B cell (primary cell): ENCODE data around the gene SPTBN2. TPM values are rescaled to one million over a fixed set of nuclear protein-coding genes. Genes with fewer than 3 reads are reported as not detected.

Experiments used
- ATAC-seq: fragments of 200-7000 bp; cut with Tn5 transposase; one replicate; pipeline ENCODE4 v1.10.0; 2021; ENCODE audit warnings: low read depth, mild to moderate bottlenecking, moderate number of reproducible peaks, moderate library complexity
- CTCF ChIA-PET: fragments of 350-600 bp; sonication (Branson Sonifier 250); formaldehyde crosslinking; loops from one replicate; lab custom pipeline; 2021; ENCODE audit warnings: antibody characterized with exemption, inconsistent platforms; lab: Charles Lee
- POLR2A ChIA-PET: fragments of 350-600 bp; sonication (Branson Sonifier 250); formaldehyde crosslinking; loops from one replicate; lab custom pipeline; 2021; ENCODE audit warnings: antibody characterized with exemption; lab: Charles Lee
- DNase-seq: peaks from one replicate; pipeline ENCODE4 v3.0.0; 2013
- H2AFZ ChIP-seq: 2 replicates; pipeline ENCODE4 v1.6.1; 2012; ENCODE audit warnings: mild to moderate bottlenecking, low read depth, low read length; ENCODE audit not compliant: insufficient read depth, poor library complexity, severe bottlenecking
- H3K27ac ChIP-seq, 2 donors: 1 replicate in 1 of 2; 2 replicates in 1 of 2; pipeline ENCODE4 v1.5.1; 2012 to 2013; ENCODE audit warnings: low read length in 2 of 2, mild to moderate bottlenecking in 2 of 2, moderate library complexity in 1 of 2
- H3K27me3 ChIP-seq, 4 experiments: fragments of 200-600 bp in 1 of 4; sonication (generic) in 1 of 4; replicated peaks in 1 of 4; 1 replicate in 2 of 4; 2 replicates in 2 of 4; pipeline versions ENCODE4 v1.6.1 to v1.7.0; 2013 to 2016; ENCODE audit warnings: low read length in 3 of 4, mild to moderate bottlenecking in 2 of 4, mixed read lengths in 1 of 4, moderate library complexity in 1 of 4; ENCODE audit not compliant: insufficient read depth in 4 of 4, control insufficient read depth in 3 of 4; ENCODE audit errors: control extremely low read depth in 1 of 4
- H3K36me3 ChIP-seq, 2 experiments: replicated peaks in 1 of 2; 1 replicate in 1 of 2; 2 replicates in 1 of 2; pipeline versions ENCODE4 v1.6.1 to v1.7.1; 2013; ENCODE audit warnings: low read length in 1 of 2; ENCODE audit not compliant: insufficient read depth in 2 of 2, control insufficient read depth in 1 of 2; ENCODE audit errors: control extremely low read depth in 1 of 2, extremely low read depth in 1 of 2
- H3K4me1 ChIP-seq, 2 donors: fragments of 200-600 bp in 1 of 2; sonication (generic) in 1 of 2; 1 replicate in 1 of 2; 2 replicates in 1 of 2; pipeline versions ENCODE4 v1.5.1 to v1.6.1; 2013 to 2017; ENCODE audit warnings: low read length in 2 of 2; ENCODE audit not compliant: control insufficient read depth in 2 of 2, insufficient read depth in 2 of 2
- H3K4me2 ChIP-seq: replicated peaks from 2 replicates; pipeline ENCODE3; 2012; ENCODE audit warnings: mild to moderate bottlenecking, low read depth, low read length; ENCODE audit not compliant: poor library complexity, severe bottlenecking
- H3K4me3 ChIP-seq, 5 experiments: fragments of 200-600 bp in 1 of 5; sonication (generic) in 1 of 5; 1 replicate in 3 of 5; 2 replicates in 2 of 5; pipeline versions ENCODE4 v1.5.1 to v1.7.0; 2011 to 2016; ENCODE audit warnings: low read length in 4 of 5, mild to moderate bottlenecking in 4 of 5, low read depth in 2 of 5, control low read depth in 1 of 5, moderate library complexity in 1 of 5; ENCODE audit not compliant: insufficient read depth in 1 of 5; ENCODE audit errors: control extremely low read depth in 1 of 5, extremely low read depth in 1 of 5
- H3K79me2 ChIP-seq: fragments of 200-600 bp; sonication (generic); one replicate; pipeline ENCODE4 v1.6.0; 2016; ENCODE audit warnings: low read length; ENCODE audit not compliant: control insufficient read depth, insufficient read depth
- H3K9ac ChIP-seq: fragments of 200-600 bp; sonication (generic); 2 replicates; pipeline ENCODE4 v1.6.1; 2017; ENCODE audit warnings: mild to moderate bottlenecking, low read length, moderate library complexity
- H3K9me3 ChIP-seq, 3 donors: one replicate each; pipeline versions ENCODE4 v1.6.1 to v1.7.1; 2013; ENCODE audit warnings: low read length in 2 of 3; ENCODE audit not compliant: control insufficient read depth in 2 of 3, insufficient read depth in 1 of 3; ENCODE audit errors: control extremely low read depth in 1 of 3
- H4K20me1 ChIP-seq: 2 replicates; pipeline ENCODE4 v1.6.0; 2012; ENCODE audit warnings: mild to moderate bottlenecking, low read length; ENCODE audit not compliant: insufficient read depth, control insufficient read depth, poor library complexity, severe bottlenecking
- H3K27ac Mint-ChIP-seq: one replicate; pipeline ENCODE4 v1.8.0; 2021; ENCODE audit warnings: mixed read lengths
- H3K27me3 Mint-ChIP-seq: one replicate; pipeline ENCODE4 v1.8.0; 2021; ENCODE audit warnings: mixed read lengths
- H3K4me1 Mint-ChIP-seq: one replicate; pipeline ENCODE4 v1.8.0; 2021; ENCODE audit warnings: mixed read lengths
- H3K4me3 Mint-ChIP-seq: one replicate; pipeline ENCODE4 v1.8.0; 2021; ENCODE audit warnings: mixed read lengths
- H3K9me3 Mint-ChIP-seq: one replicate; pipeline ENCODE4 v1.8.0; 2022; ENCODE audit warnings: mixed read lengths; ENCODE audit not compliant: insufficient read depth
- EZH2 ChIP-seq: IDR thresholded peaks from 2 replicates; pipeline ENCODE4 v1.6.1; 2012; ENCODE audit warnings: borderline replicate concordance, low read depth, mild to moderate bottlenecking, moderate library complexity, low read length; ENCODE audit not compliant: insufficient read depth, poor library complexity, severe bottlenecking
- WGBS: methylation state at CpG from one replicate; pipeline ENCODE4 v1.1.5; 2013; ENCODE audit warnings: missing lambda C conversion rate; ENCODE audit not compliant: insufficient coverage; 5-methylcytosine and 5-hydroxymethylcytosine counted together
- intact Hi-C: fragments of 100-400 bp; cut with micrococcal nuclease; formaldehyde crosslinking; loops from one replicate; pipeline ENCODE4 v1.10.0; 2022
- polyA plus RNA-seq: library from polyadenylated mRNA; depleted of rRNA; stranded (reverse); fragments of >200 nt; gene quantifications from 2 replicates; pipeline ENCODE4 v1.2.3, GENCODE V29; 2012
- total RNA-seq, 2 donors: library from RNA; stranded (reverse); fragments of 120-200 nt in 1 of 2; gene quantifications; 1 replicate in 1 of 2; 2 replicates in 1 of 2; pipeline versions ENCODE4 v1.2.3 to v1.2.4, GENCODE V29; 2013 to 2022
- TF ChIP-seq, protein P1 (sequence below): fragments of 200-600 bp; IDR thresholded peaks from one replicate; pipeline ENCODE4 v1.8.0; 2022; ENCODE audit warnings: antibody characterized with exemption, mild to moderate bottlenecking

Gene SPTBN2
- total and polyA plus RNA-seq, 2 donors (not counting 1 experiment from before 2014, with no cell fraction given): 0.67 to 1.2 TPM

DNA sequence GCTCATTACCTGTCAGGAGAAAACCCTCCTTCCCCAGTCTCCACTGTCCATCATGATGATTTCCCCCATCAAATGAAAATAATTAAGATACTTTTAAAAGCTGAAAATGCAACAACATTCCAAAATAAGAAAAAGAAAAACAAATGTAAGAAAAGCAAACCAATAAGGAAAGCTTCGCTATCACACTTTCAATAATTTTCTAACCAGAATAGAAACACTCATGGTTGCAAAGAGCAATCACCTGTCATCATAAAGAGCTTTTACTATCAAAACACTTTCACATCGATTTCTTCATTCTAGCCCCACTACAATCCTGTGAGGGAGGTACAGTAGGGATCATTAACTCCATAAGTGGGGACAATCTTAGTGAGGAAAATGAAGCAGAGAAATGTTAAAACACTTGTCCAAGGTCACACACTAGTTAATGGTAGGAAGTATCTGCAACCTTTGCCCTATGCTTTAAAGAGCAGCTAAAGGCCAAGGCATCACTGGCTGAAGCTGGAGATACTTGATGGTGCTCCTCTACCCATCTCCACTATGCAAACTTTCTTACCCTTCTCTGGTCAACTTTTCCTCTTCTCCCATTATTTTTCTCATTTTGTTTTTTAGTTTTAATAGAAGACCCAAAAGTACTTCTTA is 53.9 kb downstream of the SPTBN2 start:
- H3K79me2 ChIP-seq: peaks cover 73% of the 10 kb centered on the region
- peaks cover 29% of the 10 kb centered on the region for H4K20me1 ChIP-seq
- H3K27me3 ChIP-seq: no peaks in the 10 kb centered on the region
- no peak for ATAC-seq
- no peak overlapping the region for H3K9ac ChIP-seq
- CTCF ChIA-PET: interaction anchor here (0.7 to 4.6 kb wide), 4 partner anchors 18 to 214 kb away, joined by 3 to 18 read pairs (median 4); no protein-coding TSS in a partner anchor
- peaks cover 3 to 4% of the 10 kb centered on the region in 2 experiments for H3K36me3 ChIP-seq
- no peak overlapping the region for H2AFZ ChIP-seq
- no peak for DNase-seq
- POLR2A ChIA-PET: no interaction called here
- Mint-ChIP-seq H3K4me1 (peaks cover 43% of the 10 kb centered on the region), H3K9me3 (no peaks in the 10 kb centered on the region), H3K27ac (peak overlapping the region; percentile 41), H3K27me3 (no peaks in the 10 kb centered on the region), H3K4me3 (peak overlapping the region; percentile 60)
- no CpG with 5 or more reads among the region's 2 CpGs for WGBS
- TF ChIP-seq EZH2: no peak
- TF ChIP-seq, protein P1, sequence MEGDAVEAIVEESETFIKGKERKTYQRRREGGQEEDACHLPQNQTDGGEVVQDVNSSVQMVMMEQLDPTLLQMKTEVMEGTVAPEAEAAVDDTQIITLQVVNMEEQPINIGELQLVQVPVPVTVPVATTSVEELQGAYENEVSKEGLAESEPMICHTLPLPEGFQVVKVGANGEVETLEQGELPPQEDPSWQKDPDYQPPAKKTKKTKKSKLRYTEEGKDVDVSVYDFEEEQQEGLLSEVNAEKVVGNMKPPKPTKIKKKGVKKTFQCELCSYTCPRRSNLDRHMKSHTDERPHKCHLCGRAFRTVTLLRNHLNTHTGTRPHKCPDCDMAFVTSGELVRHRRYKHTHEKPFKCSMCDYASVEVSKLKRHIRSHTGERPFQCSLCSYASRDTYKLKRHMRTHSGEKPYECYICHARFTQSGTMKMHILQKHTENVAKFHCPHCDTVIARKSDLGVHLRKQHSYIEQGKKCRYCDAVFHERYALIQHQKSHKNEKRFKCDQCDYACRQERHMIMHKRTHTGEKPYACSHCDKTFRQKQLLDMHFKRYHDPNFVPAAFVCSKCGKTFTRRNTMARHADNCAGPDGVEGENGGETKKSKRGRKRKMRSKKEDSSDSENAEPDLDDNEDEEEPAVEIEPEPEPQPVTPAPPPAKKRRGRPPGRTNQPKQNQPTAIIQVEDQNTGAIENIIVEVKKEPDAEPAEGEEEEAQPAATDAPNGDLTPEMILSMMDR: no peak
- no peaks in the 10 kb centered on the region for H3K9me3 ChIP-seq
- H3K4me3 ChIP-seq: peak overlapping the region in 1 of 5 experiments; percentile 2
- intact Hi-C loops: loop anchor here (5.0 kb wide), 1 partner anchor 208 kb away; the partner anchor contains the start of gene PELI3
- peak overlapping the region; percentile 70 for H3K4me2 ChIP-seq
- H3K4me1 ChIP-seq: peaks cover 24 to 35% of the 10 kb centered on the region in 2 donors
- no peak overlapping the region for H3K27ac ChIP-seq

DNA sequence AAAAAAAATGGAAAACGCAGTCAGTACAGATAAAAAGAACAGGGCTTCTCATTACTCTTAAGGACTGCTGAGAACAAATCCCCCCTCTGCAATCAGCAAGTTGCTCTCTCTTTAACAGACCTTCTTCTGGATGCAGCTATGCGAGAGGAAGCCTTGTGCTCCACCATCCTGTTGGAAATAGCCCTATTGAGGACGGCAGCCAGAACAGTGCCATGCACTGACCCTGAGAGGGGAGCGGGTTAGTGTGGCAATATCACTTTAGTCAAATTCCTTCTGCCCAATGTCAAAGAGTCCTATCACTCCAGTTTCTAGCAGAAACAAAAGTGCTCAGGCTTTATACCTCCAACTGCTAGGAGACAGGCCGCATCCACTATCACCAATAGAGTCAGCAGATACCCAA is 58.2 kb downstream of the SPTBN2 start:
- Mint-ChIP-seq H3K9me3 (no peaks in the 10 kb centered on the region), H3K4me1 (peaks cover 43% of the 10 kb centered on the region), H3K4me3 (no peak overlapping the region), H3K27me3 (no peaks in the 10 kb centered on the region), H3K27ac (no peak overlapping the region)
- H4K20me1 ChIP-seq: peaks cover 41% of the 10 kb centered on the region
- H3K79me2 ChIP-seq: peaks cover 99% of the 10 kb centered on the region
- ChIA-PET CTCF (interaction anchor here (0.9 kb wide), 1 partner anchor 54 kb away, joined by 3 read pairs; no protein-coding TSS in a partner anchor), POLR2A (no interaction called here)
- intact Hi-C loops: no loop called here
- H3K27me3 ChIP-seq: no peaks in the 10 kb centered on the region
- peaks cover 10 to 15% of the 10 kb centered on the region in 2 donors for H3K4me1 ChIP-seq
- DNase-seq: no peak
- H2AFZ ChIP-seq: no peak overlapping the region
- H3K27ac ChIP-seq: peak overlapping the region in 1 of 2 donors; percentile 7
- H3K4me3 ChIP-seq: no peak overlapping the region
- no peak overlapping the region for H3K9ac ChIP-seq
- TF ChIP-seq, protein P1: no peak
- no peak for TF ChIP-seq EZH2
- H3K36me3 ChIP-seq: peaks cover 3 to 32% of the 10 kb centered on the region in 2 experiments
- WGBS: 100% methylated on average over 3 of the region's 5 CpGs
- H3K9me3 ChIP-seq: no peaks in the 10 kb centered on the region
- ATAC-seq: no peak
- no peak overlapping the region for H3K4me2 ChIP-seq
